ENCODE measurements around the gene ZNF646. TPM values are rescaled to one million over a fixed set of nuclear protein-coding genes. Genes with fewer than 3 reads are reported as not detected.

ZNF646 gene
- total RNA-seq, 4 donors from 2014 or later = 8.1 to 18.0 (median 11.9) TPM

DNA sequence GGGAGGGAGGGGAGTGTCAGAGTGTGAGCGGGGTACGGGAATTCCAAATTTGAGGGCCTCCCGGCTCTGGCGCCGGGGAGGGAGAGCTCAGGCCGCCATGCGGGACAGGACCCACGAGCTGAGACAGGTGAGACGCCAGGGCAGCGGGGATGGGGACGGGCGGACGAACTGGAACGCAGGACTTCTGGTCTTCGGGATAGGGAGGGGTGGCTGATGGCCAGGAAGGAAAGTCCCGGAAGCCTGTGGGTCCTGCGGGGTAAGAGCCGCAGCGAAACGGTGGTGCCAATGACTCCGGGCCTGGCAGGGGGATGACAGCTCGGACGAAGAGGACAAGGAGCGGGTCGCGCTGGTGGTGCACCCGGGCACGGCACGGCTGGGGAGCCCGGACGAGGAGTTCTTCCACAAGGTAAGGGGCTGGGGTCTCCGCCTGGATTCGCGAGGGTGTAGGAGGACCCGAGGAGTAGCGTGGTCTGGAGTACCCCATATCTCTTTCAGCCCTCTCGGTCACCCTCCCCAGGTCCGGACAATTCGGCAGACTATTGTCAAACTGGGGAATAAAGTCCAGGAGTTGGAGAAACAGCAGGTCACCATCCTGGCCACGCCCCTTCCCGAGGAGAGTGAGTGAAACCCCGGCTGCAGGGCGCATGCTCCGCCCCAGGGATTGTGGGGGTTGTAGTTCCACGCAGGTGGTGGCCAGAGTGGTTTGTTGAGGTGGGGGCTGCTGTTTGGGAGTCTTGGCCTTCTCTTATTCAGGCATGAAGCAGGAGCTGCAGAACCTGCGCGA lies 40.3 kb upstream of the ZNF646 start:
- DNase-seq (ENCODE audit: low spot score) (peak; percentile 83), ATAC-seq (ENCODE audit: low FRiP score) (peak; percentile 41)
- TF ChIP-seq, protein P1, sequence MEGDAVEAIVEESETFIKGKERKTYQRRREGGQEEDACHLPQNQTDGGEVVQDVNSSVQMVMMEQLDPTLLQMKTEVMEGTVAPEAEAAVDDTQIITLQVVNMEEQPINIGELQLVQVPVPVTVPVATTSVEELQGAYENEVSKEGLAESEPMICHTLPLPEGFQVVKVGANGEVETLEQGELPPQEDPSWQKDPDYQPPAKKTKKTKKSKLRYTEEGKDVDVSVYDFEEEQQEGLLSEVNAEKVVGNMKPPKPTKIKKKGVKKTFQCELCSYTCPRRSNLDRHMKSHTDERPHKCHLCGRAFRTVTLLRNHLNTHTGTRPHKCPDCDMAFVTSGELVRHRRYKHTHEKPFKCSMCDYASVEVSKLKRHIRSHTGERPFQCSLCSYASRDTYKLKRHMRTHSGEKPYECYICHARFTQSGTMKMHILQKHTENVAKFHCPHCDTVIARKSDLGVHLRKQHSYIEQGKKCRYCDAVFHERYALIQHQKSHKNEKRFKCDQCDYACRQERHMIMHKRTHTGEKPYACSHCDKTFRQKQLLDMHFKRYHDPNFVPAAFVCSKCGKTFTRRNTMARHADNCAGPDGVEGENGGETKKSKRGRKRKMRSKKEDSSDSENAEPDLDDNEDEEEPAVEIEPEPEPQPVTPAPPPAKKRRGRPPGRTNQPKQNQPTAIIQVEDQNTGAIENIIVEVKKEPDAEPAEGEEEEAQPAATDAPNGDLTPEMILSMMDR (IDR thresholded peaks at IDR 0.05) = no peak

DNA sequence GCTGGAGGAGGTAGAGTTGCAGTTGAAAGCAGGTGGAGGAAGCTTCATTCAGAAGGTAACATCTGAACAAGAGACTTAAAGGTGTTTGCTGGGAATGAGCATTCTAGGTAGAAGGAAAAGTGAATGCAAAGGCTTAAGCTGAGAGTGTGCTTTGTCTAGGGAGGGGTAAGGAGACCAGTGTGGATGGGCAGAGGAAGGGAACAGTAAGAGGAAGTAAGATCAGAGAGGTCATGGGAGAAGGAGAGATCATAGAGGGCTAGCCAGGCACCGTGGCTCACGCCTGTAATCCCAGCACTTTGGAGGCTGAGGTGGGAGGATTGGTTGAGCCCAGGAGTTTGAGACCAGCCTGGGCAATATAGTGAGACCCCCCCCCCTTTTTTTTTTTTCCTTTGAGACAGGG lies 37.5 kb upstream of the ZNF646 start:
- ATAC-seq (ENCODE audit: low FRiP score) = no peak
- DNase-seq (ENCODE audit: low spot score) = no peak
- TF ChIP-seq, protein P1 (IDR thresholded peaks at IDR 0.05) = no peak

DNA sequence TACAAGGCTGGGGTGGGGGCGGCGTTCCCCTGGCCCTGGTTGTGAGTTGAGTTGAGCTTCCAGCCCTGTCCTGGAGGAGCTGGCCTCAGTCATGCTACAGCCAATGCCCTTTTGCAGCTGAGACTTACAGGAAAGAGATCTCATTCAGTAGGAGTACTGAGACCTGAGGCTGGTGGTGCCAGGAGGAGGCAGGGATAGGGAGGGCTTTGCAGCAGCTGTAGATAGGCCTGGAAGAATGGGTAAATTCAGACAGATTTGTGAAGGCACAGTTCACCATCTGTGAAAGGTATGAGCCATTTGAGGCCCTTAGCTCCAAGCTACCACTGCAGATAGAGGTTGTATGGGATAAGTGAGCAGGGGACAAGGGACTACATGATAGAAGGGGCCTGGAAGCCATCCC lies 35.2 kb upstream of the ZNF646 start:
- TF ChIP-seq, protein P1 (IDR thresholded peaks at IDR 0.05) = no peak
- ATAC-seq (ENCODE audit: low FRiP score) = no peak
- no peak for DNase-seq (ENCODE audit: low spot score)

DNA sequence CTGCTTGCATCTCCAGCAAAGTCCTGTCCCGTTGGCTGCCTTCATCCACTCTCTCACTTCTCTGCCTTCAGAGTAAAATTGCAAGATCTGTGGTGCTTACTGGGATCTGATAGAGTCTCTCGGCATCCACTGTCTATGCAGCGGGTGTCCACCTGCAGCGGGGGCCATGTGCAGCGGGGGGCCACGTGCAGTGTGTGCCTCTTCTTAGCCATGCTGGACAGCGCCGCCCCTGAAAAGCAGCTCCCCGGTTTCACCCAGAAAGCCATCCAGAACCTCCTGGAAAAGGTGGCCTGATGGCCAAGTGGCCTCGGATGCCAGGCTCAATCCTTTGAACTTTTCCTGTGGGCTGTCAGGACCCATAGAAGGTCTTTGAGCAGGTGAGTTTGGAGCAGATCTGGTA lies 31.4 kb upstream of the ZNF646 start:
- no peak for DNase-seq (ENCODE audit: low spot score)
- no peak for ATAC-seq (ENCODE audit: low FRiP score)
- TF ChIP-seq, protein P1 (IDR thresholded peaks at IDR 0.05) = no peak

DNA sequence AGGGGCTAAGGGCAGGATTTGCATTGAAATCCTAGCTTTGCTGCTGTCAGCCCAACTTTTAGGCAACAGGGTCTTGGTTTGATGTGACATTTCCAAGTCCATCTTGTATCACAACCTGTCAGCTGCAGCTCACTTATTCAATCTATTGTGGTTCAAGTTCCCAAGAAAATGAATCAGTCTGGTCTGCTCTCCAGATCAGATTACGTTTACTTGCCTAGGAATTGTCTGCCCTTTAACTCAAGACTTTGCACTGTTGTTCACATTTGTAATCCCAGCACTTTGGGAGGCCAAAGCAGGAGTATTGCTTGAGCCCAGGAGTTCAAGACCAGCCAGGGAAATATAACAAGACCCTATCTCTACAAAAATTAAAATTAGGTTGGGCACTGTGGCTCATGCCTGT lies 30.9 kb upstream of the ZNF646 start:
- TF ChIP-seq, protein P1 (IDR thresholded peaks at IDR 0.05) = no peak
- ATAC-seq (ENCODE audit: low FRiP score) (no peak), DNase-seq (ENCODE audit: low spot score) (no peak)

DNA sequence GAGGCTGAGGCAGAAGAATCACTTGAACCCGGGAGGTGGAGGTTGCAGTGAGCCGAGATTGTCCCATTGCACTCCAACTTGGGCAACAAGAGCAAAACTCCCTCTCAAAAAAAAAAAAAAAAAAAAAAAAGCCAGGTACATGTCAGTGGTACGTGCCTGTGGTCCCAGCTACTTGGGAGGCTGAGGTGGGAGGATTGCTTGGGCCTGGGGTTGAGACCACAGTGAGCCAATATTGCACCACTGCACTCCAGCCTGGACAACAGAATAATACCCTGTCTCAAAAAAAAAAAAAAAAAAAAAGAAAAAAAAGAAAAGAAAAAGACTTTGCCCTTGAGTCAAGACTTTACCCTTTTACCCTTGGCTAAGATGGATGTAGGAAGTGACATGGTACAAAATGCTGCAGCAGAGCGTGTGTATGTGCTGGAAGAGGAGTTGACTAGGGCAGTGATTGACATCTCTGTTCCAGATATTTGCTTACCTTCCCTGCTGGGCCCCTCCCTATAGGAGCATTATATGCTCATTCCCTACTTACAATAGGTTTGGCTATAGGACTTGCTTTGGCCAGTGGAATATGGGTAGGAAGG lies 30.2 kb upstream of the ZNF646 start:
- DNase-seq (ENCODE audit: low spot score) (no peak), ATAC-seq (ENCODE audit: low FRiP score) (no peak)
- TF ChIP-seq, protein P1 (IDR thresholded peaks at IDR 0.05) = no peak

Data from omental fat pad (tissue), 4 donors.